ENCODE measurements around the gene NBL1.
A peak's percentile ranks its signal among the peaks of the same experiment; 100 is the strongest.

Gene NBL1

DNA sequence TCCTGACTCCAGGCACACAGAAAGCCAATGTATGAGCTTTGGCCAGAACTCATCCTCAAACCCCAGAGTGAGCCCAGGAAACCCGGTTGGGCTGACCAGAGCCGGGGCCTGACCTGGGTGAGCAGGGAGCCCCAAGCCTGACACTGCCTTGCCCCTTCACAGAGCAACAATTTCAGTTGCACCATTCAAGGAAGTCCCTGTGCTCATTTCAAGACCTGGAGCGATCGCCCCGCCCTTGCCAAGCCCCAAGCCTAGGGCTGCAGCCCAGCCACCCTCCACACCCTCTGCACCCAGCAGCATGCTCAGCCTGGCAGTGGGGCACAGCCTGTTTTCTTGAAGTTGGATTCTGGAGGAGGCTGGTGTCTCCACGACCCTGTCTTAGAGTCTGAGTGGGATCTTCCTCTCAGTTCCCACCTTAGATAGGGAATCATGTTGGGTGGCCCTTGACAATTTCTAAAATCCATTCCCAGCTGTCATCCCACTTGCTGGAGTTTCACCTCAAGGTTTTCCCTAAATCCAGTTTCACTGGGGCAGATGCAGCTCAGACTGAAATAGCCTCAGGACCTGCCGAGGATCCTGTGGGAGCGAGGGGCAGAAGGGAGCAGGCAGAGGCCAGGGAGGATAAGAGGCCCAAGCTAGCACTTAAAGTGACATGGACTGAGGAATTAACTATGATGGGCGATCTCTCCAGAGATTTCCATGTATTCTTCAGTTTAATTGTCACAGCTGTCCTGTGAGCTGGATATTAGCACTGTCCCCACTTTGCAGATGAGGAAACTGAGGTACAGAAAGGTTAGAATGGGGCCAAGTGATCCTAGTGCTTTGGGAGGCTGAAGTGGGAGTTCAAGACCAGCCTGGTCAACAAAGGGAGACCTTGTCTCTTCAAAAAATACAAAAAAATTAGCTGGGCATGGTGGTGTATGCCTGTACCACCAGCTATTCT, 2.5 kb downstream of the NBL1 start:
- DNase-seq (ENCODE audit: low spot score): no peak

DNA sequence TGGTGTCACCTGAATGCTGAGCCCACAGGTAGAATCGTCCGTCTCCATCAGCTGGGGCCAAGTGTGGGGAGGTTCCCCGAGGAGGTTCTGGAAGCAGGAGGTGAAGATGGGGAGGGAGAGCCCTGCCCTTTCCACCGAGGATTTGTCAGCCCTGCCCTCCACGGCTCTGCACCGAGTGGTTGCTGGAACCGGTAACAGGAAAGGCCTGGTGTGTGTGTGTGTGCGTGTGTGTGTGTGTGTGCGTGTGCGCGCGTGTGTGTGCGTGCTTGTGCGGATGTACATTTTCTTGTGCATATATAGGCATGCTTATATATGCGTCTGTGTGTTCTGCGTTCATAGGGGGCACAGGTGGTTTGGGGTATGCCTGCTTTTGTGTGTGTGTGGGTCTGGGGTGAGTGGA, 3.5 kb downstream of the NBL1 start:
- no peak for DNase-seq (ENCODE audit: low spot score)

DNA sequence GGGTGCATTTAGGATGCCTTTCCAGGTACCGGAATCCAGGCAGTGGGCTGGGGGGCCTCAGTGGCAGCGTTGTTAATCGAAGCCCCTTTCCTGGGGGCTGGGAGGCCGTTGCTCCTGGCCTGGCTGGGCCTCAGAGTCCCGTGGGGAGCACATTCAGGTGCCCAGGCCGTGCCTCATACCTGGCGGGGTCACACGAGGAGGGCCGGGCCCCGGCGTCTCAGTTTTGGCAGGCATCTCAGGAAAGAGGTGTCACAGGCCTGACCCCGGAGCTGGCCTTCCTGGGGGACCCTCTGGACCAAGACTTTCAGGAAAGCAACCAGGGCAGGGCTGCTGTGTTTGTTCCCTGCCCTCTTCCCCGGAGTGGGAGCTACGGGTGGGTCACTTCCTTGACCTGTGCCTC, 4.1 kb downstream of the NBL1 start:
- DNase-seq (ENCODE audit: low spot score): no peak

DNA sequence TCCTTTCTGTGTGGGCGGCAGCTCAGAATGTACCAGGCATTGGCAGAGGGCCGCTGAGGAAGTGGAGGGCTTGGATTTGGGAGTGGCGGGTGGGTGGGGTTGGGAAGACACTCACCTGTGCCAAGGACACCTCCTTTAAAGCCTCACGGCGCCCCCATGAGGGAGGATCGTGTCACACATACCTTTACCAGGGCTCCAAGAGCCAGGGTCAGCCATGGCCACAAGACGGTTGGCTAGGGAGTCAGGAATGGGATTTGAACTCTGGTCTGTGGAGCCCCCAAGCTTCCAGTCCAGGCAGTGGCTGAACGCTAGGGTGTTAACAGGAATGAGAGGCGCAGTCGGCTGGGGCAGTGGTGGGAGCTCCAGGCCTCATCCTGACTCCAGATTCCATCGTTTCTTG, 4.6 kb downstream of the NBL1 start:
- DNase-seq (ENCODE audit: low spot score): no peak

DNA sequence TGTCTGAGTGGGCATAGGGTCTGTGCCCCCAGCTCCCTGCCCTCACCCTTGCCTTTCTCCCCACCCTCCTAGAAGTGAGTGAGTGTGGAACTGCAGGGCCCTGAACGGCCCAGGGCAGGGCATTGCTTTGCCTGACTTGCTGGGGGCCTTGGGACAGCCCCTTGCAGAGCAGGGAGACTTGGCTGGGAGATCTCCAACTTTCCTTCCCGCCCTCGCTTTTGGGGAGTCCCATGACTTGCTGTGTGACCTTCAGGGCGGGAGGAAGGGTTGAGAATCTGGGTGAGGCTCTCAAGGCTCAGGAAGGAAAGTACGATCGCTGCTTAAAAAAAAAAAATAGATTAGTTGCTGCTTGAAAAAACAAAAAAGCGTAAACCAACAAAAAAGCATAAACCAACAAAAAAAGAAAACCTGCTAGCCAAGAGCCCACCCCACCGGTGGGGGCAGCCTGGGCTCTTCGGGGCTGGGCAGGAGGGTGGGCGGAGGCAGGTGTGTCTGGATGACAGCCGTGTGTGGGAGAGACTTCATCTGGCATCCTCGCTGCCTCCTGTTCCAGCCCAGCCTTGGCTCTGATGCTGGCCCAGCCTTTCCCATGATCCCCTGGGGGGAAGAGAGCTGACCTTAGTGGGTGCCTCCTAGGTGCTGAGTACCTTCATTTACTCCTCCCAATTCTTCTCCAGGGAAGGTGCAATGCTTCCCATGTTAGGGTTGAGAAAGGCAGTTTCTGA, 6.5 kb downstream of the NBL1 start:
- DNase-seq (ENCODE audit: low spot score): no peak

DNA sequence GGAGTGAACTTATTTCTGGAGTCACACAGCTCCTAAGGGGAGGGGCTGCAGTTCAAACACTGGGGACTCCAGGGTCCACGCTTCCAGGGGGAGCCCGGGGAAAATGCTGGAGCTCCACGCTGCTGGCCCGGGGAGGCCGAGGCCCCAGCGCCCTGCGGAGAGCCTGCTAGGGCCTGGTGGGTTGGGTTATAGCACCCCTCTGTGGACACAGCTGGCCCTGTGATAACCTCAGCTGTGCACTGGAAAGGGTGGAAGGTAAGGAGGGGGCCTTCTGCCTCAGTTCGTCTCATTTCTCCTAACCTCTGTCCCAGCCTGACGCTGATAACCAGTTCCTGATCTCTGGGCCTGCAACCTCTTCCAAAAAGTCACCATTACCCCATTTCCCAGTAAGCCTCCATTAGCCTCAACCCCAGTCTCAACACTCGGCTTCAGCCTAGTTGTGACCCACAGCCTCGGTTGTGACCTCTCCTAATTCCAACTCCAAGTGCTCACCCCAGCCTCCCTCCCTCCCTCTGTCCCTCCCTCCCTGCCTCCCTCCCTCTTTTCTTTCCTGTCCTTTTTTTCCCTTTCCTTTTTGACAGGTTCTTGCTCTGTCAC, 7.1 kb downstream of the NBL1 start:
- DNase-seq (ENCODE audit: low spot score): no peak

DNA sequence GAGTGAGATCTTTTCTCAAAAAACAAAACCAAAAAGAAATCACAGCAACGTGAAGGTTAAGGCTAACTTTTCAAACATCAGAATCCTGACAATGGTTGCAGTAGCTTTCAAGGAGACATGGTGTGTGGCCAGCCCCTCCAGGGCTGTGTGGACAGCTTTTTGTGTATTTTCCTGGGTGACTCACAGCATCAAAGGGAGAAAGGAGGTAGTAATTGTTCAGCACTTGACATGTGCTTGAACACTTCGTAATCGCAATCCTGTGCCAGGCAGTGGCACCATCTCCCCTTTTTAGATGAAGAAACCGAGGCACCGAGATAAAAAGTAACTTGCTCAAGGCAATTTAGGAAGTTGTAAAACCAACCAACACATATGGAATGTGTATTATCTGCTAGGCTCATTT, 10.3 kb downstream of the NBL1 start:
- DNase-seq (ENCODE audit: low spot score): no peak

DNA sequence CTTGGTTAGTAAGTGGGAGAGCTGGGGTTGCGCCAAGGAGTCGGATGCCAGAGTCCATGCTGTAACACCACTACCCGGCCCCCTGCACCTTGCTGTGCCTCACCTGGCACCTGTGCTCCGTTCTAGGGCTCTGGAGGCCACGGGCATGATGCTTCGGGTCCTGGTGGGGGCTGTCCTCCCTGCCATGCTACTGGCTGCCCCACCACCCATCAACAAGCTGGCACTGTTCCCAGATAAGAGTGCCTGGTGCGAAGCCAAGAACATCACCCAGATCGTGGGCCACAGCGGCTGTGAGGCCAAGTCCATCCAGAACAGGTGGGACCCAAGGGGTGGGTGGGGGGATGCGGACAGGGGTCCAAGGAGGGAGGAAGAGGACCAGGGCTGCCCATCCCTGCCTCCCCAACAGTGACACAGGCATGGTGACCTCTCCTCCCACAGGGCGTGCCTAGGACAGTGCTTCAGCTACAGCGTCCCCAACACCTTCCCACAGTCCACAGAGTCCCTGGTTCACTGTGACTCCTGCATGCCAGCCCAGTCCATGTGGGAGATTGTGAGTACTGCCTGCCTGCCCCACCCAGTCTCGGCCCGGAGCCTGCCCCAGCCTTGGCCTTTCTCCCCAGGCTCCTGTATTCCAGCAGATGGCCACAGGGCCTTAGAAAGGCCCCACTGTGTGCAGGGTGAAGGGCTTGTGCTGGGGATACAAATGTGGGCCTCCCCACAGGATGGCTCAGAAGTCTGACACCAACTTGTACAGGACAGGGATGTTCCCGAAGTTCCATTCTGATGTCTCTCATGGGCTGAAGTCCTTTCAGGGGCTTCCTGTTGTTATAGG, 11.0 kb downstream of the NBL1 start:
- no peak for DNase-seq (ENCODE audit: low spot score)

DNA sequence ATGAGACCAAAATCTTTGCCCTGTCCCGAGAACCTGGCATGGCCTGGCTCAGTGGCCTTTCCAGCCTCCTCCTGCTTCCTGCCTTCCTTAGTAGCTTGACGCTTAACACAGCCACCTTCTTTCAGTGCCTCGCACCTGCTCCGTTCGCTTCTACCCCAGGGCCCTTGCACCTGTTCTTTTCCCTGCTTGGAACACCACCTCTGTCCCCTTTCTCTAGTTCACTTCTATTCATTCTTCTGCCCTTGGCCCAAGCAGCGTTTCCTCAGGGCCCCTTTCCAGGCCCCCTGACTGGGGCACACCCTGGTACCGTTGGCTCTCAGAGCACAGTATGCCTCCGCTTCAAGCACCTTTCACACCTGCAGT, 11.6 kb downstream of the NBL1 start:
- no peak for DNase-seq (ENCODE audit: low spot score)

DNA sequence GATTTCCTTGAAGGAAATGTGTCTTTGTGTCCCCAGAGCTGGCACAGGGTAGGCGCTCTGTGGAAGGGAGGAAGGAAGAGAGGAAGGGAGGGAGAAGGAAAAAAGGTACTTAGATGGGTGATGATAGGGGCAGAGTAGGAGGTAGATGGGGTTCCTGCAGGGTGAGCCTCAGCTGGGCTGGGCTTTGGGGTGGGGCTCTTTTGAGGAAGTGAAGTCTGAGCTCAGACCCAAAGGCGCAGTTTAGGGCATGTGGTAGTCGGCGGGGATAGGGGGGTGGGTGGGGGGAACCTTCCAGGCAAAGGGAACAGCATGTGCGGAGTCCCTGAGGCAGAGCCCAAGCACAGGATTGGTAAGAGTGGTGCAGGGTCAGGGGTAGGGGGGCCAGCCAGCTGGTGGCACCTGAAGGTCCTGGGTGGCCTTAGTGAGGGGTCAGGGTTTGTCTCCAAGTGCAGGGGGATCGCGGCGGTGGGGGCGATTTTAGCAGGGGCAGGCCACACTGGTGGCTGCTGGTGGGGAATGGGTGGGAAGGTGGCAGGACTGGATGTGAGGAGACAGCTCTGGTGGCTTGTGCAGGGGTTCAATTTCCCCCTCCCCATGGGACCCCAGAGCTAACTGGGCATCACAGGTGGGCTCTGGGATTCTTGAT, 12.1 kb downstream of the NBL1 start:
- no peak for DNase-seq (ENCODE audit: low spot score)

DNA sequence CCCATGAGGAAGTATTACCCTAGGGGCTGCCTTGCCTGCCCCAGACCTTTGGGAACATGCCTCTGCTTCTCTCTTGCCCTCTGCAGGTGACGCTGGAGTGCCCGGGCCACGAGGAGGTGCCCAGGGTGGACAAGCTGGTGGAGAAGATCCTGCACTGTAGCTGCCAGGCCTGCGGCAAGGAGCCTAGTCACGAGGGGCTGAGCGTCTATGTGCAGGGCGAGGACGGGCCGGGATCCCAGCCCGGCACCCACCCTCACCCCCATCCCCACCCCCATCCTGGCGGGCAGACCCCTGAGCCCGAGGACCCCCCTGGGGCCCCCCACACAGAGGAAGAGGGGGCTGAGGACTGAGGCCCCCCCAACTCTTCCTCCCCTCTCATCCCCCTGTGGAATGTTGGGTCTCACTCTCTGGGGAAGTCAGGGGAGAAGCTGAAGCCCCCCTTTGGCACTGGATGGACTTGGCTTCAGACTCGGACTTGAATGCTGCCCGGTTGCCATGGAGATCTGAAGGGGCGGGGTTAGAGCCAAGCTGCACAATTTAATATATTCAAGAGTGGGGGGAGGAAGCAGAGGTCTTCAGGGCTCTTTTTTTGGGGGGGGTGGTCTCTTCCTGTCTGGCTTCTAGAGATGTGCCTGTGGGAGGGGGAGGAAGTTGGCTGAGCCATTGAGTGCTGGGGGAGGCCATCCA, 12.8 kb downstream of the NBL1 start:
- DNase-seq (ENCODE audit: low spot score): no peak

DNA sequence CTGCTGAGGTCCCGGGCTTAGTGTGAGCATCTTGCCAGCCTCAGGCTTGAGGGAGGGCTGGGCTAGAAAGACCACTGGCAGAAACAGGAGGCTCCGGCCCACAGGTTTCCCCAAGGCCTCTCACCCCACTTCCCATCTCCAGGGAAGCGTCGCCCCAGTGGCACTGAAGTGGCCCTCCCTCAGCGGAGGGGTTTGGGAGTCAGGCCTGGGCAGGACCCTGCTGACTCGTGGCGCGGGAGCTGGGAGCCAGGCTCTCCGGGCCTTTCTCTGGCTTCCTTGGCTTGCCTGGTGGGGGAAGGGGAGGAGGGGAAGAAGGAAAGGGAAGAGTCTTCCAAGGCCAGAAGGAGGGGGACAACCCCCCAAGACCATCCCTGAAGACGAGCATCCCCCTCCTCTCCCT, 13.4 kb downstream of the NBL1 start:
- no peak for DNase-seq (ENCODE audit: low spot score)

DNA sequence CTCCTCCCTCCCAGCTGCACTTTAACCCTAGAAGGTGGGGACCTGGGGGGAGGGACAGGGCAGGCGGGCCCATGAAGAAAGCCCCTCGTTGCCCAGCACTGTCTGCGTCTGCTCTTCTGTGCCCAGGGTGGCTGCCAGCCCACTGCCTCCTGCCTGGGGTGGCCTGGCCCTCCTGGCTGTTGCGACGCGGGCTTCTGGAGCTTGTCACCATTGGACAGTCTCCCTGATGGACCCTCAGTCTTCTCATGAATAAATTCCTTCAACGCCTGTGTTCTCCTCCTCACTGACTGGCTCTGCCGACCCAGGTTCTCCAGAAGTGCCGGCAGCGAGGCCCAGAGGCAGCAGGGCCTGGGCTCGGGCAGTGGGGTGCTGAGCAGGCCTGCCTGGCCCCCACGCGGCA, 14.1 kb downstream of the NBL1 start:
- DNase-seq (ENCODE audit: low spot score): no peak

DNA sequence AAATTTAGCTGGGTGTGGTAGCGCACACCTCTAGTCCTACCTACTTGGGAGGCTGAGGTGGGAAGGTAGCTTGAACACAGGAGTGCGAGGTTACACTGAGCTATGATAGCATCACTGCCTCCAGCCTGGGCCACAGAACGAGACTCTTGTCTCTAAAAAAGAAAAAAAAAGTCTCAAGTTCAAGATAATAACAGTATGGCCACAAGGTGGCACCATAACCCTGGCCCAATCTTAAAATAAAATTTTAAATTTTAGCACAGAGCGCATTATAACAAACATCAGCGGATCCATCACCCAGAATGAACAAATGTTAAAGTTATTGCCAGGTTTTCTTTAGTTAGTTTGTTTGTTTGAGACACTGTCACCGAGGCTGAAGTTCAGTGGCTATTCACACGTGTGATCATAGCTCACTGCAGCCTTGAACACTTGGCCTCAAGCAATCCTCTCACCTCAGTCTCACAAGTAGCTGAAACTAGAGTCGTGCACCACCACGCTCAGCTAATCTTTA, 17.7 kb downstream of the NBL1 start:
- peak; percentile 48 for DNase-seq (ENCODE audit: low spot score)

DNA sequence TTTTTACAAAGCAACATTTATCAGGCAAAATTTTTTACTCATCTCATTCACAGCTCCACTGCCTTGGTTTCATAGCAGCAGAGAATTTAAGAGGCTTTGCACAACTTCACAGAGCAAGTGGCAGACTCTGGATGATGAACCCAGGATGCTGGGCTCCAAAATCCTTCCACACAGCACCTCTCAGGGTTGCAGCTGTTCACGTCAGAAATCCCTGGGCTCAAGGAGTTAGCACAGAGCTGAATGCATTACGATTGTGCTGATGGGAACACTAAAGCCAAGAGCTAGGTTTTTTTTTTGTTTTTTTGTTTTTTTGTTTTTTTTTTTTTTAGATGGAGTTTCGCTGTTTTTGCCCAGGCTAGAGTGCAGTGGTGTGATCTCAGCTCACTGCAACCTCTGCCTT, 18.2 kb downstream of the NBL1 start:
- no peak for DNase-seq (ENCODE audit: low spot score)

DNA sequence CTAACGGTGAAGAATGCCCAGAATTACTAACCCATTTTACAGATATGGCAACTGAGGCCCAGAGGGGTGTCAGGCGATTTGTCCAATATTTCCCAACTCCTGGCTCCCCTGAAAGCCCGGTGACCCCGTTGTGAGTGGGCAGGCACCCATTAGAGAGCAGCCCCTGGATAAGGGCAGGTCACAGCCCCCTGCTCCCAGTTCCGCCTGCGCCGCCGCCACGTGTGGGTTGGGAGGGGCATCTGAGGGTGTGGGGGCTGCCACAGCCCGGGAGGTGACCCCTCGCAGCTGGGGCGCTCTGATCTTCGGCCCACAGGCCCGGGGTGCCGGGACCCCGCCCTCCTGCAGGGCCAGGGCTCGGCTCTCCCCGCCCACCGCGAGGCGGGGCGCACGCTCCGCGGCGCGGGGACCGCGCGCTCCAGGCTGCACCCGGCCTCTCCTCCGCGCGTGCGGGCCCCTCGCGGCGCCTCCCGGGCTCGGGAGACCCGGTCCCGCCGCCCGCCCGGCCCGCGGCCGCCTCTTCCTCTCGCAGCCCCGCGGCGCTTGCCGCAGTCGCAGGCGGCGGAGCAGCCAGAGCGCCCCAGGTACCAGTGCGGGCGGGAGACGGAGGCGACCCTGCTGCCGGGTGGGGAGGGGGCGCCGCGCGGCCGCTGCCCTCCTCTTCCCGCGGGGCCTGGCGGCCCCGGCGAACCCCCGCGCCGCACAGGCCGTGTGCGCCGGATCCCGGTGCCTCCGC, 20.5 kb downstream of the NBL1 start, which contains the start of gene HTR6:
Gene HTR6 (plus strand): TSS at position 423 of the 733 bp plus-strand sequence. CDS start 879 bp downstream, outside the sequence.
- no peak for DNase-seq (ENCODE audit: low spot score)

DNA sequence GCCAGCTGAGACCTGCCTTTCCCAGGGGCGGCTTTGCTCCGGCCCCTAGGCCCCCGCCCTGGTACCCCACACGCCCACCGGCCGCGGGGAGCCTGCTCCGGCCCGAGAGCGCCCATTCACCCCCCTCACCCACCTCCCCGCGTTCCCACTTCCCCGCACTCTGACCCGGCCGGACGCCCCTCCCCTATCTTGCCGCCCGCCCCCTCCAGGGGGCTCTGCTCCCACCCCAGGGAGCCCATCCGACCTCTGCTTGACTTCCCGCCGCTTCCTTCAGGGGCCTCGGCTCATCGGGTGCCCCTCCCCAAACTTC, 21.0 kb downstream of the NBL1 start:
- DNase-seq (ENCODE audit: low spot score): no peak

DNA sequence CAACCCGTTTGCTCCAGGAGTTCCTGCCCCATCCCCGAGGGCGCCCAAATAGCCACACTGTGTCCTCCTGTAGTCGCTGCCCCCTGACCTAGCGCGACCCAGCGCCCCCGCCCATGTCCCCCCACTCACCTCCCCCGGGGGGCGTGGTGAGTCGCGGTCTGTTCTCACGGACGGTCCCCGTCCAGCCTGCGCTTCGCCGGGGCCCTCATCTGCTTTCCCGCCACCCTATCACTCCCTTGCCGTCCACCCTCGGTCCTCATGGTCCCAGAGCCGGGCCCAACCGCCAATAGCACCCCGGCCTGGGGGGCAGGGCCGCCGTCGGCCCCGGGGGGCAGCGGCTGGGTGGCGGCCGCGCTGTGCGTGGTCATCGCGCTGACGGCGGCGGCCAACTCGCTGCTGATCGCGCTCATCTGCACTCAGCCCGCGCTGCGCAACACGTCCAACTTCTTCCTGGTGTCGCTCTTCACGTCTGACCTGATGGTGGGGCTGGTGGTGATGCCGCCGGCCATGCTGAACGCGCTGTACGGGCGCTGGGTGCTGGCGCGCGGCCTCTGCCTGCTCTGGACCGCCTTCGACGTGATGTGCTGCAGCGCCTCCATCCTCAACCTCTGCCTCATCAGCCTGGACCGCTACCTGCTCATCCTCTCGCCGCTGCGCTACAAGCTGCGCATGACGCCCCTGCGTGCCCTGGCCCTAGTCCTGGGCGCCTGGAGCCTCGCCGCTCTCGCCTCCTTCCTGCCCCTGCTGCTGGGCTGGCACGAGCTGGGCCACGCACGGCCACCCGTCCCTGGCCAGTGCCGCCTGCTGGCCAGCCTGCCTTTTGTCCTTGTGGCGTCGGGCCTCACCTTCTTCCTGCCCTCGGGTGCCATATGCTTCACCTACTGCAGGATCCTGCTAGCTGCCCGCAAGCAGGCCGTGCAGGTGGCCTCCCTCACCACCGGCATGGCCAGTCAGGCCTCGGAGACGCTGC, 21.7 kb downstream of the NBL1 start:
- no peak for DNase-seq (ENCODE audit: low spot score)

DNA sequence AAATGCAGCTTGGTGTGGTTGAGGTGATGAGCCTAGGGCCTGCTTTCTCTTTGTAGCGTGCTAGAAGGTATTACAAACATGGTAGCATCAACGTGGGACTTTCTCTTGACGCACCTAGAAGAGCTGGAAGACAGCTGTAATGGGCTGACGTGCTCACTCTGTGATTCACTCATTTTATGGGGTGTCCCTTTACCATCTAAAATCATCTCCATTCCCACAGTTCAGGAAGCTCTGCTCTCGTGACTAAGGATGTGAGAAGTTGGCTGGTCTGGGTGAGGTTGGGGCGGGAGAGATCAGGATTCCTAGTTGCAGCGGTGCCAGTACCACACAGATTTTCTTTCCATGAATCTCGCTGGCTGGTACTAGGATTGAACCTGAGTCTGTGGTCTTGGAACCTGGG, 24.8 kb downstream of the NBL1 start:
- DNase-seq (ENCODE audit: low spot score): no peak

All from RKO (cell line).